PFSK-1 (cell line): ENCODE measurements around the gene RGS7.

Experiments
- POLR2AphosphoS5 ChIP-seq: IDR thresholded peaks from 2 replicates; pipeline ENCODE4 v1.6.1; 2012; ENCODE audit warnings: low read depth, mild to moderate bottlenecking, control low read depth, low read length, moderate library complexity
- TF ChIP-seq, protein P1 (sequence below), 2 experiments: IDR thresholded peaks; 2 replicates each; pipeline versions ENCODE4 v1.6.1 to v1.8.0; 2011 to 2012; ENCODE audit warnings: low read depth in 2 of 2, low read length in 2 of 2, control low read depth in 1 of 2, inconsistent platforms in 1 of 2, mild to moderate bottlenecking in 1 of 2, moderate library complexity in 1 of 2; ENCODE audit not compliant: insufficient read depth in 1 of 2

DNA sequence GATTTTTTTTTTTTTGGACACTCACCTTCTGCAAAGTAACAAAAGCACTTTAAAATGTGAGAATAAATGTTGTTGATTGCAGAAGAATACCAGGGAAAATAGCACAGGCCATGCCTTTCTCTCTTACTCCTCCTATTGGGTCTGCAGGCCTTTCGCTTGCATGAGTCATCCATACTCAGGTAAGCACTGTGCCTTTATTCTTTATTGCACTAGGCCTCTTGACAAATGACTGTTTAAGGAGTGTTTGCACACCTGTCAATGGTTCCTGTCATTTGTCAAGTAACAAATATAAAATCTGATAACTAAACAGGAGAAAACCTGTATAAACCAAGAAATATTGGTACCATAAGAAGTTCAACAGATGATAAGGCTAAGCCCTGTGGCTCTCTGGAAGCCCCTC, 106.5 kb downstream of the RGS7 start:
- TF ChIP-seq POLR2AphosphoS5: no peak
- TF ChIP-seq, protein P1, sequence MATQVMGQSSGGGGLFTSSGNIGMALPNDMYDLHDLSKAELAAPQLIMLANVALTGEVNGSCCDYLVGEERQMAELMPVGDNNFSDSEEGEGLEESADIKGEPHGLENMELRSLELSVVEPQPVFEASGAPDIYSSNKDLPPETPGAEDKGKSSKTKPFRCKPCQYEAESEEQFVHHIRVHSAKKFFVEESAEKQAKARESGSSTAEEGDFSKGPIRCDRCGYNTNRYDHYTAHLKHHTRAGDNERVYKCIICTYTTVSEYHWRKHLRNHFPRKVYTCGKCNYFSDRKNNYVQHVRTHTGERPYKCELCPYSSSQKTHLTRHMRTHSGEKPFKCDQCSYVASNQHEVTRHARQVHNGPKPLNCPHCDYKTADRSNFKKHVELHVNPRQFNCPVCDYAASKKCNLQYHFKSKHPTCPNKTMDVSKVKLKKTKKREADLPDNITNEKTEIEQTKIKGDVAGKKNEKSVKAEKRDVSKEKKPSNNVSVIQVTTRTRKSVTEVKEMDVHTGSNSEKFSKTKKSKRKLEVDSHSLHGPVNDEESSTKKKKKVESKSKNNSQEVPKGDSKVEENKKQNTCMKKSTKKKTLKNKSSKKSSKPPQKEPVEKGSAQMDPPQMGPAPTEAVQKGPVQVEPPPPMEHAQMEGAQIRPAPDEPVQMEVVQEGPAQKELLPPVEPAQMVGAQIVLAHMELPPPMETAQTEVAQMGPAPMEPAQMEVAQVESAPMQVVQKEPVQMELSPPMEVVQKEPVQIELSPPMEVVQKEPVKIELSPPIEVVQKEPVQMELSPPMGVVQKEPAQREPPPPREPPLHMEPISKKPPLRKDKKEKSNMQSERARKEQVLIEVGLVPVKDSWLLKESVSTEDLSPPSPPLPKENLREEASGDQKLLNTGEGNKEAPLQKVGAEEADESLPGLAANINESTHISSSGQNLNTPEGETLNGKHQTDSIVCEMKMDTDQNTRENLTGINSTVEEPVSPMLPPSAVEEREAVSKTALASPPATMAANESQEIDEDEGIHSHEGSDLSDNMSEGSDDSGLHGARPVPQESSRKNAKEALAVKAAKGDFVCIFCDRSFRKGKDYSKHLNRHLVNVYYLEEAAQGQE (IDR thresholded peaks at IDR 0.05; ENCODE audit: insufficient read depth in 1 of 2, low read depth in 2 of 2, low read length in 2 of 2): no peak
